ENCODE data around the gene PRAF2.

The PRAF2 gene

DNA sequence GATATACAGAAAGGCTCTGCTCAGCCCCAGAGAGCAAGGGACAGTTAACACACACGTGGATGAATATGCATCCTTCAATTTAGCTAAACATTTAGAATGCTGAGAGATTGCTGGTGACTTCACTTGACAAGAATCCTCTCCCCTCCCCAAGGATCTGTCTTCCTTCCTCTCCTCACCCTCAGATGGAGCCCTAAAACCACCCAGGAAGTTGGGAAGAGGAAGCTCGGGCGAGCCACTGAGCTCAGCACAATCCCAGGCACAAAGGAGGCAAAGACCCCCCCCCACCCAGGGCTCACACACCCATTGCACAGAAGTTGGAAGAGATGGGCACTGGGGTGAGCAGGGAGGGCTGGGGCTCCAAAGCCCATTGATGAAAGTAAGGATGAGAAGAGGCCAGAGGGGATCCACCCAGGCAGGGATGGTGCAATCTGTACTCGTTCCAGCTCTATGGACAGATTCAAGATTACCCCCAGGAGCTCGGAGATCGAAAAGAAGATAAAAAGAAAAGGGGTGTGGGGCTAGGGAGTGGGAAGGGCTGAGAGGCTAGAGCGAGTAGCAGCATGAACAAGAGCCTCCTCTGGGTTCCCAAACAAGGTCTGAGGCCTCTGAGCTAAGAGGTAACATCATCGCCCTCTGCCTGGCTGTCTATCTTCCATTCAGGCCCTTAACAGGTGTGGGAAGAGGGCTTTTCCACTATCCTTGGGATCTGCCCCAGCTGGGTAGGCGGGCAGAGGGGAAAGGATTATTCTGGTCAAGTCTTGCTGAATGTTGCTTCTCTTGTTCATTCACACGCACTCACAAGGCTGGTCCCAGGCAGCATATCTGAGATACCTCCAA is 31.8 kb downstream of the PRAF2 start:
- Histone ChIP-seq H2AFZ (ENCODE audit: low read depth, low read length) (no peak overlapping the region), H4K20me1 (ENCODE audit: insufficient read depth, low read length) (no peaks in the 10 kb centered on the region), H3K9me3 (ENCODE audit: insufficient read depth, low read length) (no peaks in the 10 kb centered on the region), H3K79me2 (ENCODE audit: low read length) (peaks cover 25% of the 10 kb centered on the region), H3K4me3 (ENCODE audit: low read length) (peak overlapping the region; percentile 98), H3K4me1 (ENCODE audit: low read length) (peaks cover 26% of the 10 kb centered on the region), H3K9ac (ENCODE audit: low read length) (peak overlapping the region; percentile 97), H3K27me3 (ENCODE audit: low read depth, low read length) (no peaks in the 10 kb centered on the region), H3K36me3 (replicated peaks; ENCODE audit: low read depth, low read length) (peaks cover 17% of the 10 kb centered on the region), H3K27ac (ENCODE audit: low read length) (peak overlapping the region; percentile 76), H3K4me2 (ENCODE audit: low read length) (peak overlapping the region; percentile 99)
- TF ChIP-seq, protein P1, sequence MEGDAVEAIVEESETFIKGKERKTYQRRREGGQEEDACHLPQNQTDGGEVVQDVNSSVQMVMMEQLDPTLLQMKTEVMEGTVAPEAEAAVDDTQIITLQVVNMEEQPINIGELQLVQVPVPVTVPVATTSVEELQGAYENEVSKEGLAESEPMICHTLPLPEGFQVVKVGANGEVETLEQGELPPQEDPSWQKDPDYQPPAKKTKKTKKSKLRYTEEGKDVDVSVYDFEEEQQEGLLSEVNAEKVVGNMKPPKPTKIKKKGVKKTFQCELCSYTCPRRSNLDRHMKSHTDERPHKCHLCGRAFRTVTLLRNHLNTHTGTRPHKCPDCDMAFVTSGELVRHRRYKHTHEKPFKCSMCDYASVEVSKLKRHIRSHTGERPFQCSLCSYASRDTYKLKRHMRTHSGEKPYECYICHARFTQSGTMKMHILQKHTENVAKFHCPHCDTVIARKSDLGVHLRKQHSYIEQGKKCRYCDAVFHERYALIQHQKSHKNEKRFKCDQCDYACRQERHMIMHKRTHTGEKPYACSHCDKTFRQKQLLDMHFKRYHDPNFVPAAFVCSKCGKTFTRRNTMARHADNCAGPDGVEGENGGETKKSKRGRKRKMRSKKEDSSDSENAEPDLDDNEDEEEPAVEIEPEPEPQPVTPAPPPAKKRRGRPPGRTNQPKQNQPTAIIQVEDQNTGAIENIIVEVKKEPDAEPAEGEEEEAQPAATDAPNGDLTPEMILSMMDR (IDR thresholded peaks at IDR 0.05; ENCODE audit: low read depth, low read length) = no peak
- TF ChIP-seq EZH2phosphoT487 (IDR thresholded peaks at IDR 0.05; ENCODE audit: low read depth) = no peak

DNA sequence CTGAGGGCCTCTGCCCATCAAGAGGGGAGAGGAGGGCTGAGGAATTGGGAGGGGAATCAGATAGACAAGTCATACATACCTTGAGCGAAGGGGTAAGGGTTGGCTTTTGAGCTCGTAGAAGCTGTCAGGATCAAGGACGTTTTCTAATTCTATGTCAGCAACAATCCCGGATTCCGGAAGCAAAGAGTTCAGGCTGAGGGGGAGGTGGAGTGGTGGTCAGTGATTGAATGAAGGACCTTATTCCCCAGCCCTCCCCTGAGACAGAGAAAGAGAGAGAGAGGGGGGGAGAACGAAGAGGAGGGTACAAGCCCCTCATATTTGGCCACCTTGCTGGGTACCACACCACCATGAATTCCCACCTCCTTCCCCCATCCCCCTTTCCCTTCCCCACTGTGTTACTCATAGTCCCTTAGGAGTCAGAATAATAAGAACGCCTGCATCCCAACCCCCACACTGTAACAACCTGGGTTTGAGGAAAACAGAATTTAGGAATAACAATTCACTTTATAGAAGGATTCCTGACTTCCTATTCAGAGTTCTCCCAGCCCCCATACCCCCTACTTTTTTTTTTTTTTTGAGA is 33.3 kb downstream of the PRAF2 start:
- peaks cover 25% of the 10 kb centered on the region for H3K79me2 ChIP-seq (ENCODE audit: low read length)
- H3K4me2 ChIP-seq (ENCODE audit: low read length) = peak overlapping the region; percentile 36
- H3K27ac ChIP-seq (ENCODE audit: low read length) = peak overlapping the region; percentile 39; the same call in 1 of the 2 replicates
- H3K9ac ChIP-seq (ENCODE audit: low read length) = no peak overlapping the region
- H3K9me3 ChIP-seq (ENCODE audit: insufficient read depth, low read length) = no peaks in the 10 kb centered on the region
- no peak overlapping the region for H3K4me3 ChIP-seq (ENCODE audit: low read length)
- H2AFZ ChIP-seq (ENCODE audit: low read depth, low read length) = no peak overlapping the region
- H4K20me1 ChIP-seq (ENCODE audit: insufficient read depth, low read length) = no peaks in the 10 kb centered on the region
- H3K36me3 ChIP-seq (replicated peaks; ENCODE audit: low read depth, low read length) = peaks cover 17% of the 10 kb centered on the region
- TF ChIP-seq EZH2phosphoT487 (IDR thresholded peaks at IDR 0.05; ENCODE audit: low read depth) = no peak
- TF ChIP-seq, protein P1 (IDR thresholded peaks at IDR 0.05; ENCODE audit: low read depth, low read length) = no peak
- peaks cover 26% of the 10 kb centered on the region for H3K4me1 ChIP-seq (ENCODE audit: low read length)
- H3K27me3 ChIP-seq (ENCODE audit: low read depth, low read length) = no peaks in the 10 kb centered on the region

DNA sequence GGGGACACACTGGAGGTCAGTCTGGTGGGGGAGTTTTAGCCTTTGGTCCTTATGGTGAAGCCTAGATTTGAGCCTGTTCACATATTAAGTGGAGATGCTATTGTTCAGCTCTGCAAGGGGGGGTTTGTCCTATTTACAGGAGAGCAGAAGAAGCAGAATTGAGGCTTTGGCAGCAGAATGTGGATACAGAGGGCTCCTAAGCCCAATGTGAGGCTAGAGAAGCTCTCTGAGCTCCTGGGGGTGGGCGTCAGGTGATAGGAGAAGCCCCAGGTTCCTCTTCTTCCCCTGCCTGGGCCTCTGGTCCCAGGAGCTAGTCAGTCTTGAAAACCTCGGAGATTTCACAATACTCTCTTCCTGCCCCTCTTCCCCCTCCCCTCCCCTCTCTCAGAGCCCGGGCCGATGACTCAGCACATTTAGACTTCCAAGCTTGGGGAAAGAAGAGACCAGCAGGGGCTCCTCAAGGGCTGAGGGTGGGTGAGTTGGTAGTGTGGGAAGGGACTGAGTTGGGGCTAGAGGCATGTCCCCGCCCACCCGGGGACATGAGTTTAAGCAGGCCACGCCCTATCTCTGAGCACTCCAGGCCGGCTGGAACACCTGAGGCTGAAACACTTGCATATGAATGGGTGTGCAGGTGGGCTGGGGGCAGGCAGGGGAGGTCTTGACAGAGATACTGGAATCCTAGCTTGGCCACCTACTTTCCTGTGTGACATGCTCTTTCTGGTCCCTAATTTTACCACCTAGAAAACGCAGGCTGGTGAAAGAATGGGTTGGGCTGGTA is 34.0 kb downstream of the PRAF2 start:
- no peak overlapping the region for H3K4me3 ChIP-seq (ENCODE audit: low read length)
- TF ChIP-seq EZH2phosphoT487 (IDR thresholded peaks at IDR 0.05; ENCODE audit: low read depth) = no peak
- TF ChIP-seq, protein P1 (IDR thresholded peaks at IDR 0.05; ENCODE audit: low read depth, low read length) = no peak
- H3K27ac ChIP-seq (ENCODE audit: low read length) = peak overlapping the region; percentile 39
- H3K27me3 ChIP-seq (ENCODE audit: low read depth, low read length) = no peaks in the 10 kb centered on the region
- H2AFZ ChIP-seq (ENCODE audit: low read depth, low read length) = no peak overlapping the region
- no peaks in the 10 kb centered on the region for H4K20me1 ChIP-seq (ENCODE audit: insufficient read depth, low read length)
- H3K9me3 ChIP-seq (ENCODE audit: insufficient read depth, low read length) = no peaks in the 10 kb centered on the region
- H3K9ac ChIP-seq (ENCODE audit: low read length) = no peak overlapping the region
- H3K79me2 ChIP-seq (ENCODE audit: low read length) = peaks cover 25% of the 10 kb centered on the region
- peaks cover 17% of the 10 kb centered on the region for H3K36me3 ChIP-seq (replicated peaks; ENCODE audit: low read depth, low read length)
- H3K4me1 ChIP-seq (ENCODE audit: low read length) = peaks cover 26% of the 10 kb centered on the region
- peak overlapping the region; percentile 36 for H3K4me2 ChIP-seq (ENCODE audit: low read length)

Measured in OCI-LY3 (cell line).